Activated CD4-positive, alpha-beta memory T cell treated with anti-CD3 and anti-CD28 coated beads, Interleukin-2, amount 10 ng/mL, durations not matched to agents 7 days and 5 days (primary cell): ENCODE data around the gene ARHGAP8. TPM values are rescaled to one million over a fixed set of nuclear protein-coding genes. Genes with fewer than 3 reads are reported as not detected.

Experiments used
- CTCF ChIA-PET: fragments of 350-600 bp; sonication (Branson Sonifier 250); formaldehyde crosslinking; loops from one replicate; lab custom pipeline; 2021; ENCODE audit warnings: antibody characterized with exemption, inconsistent platforms; lab: Charles Lee
- POLR2A ChIA-PET: fragments of 350-600 bp; sonication (Branson Sonifier 250); formaldehyde crosslinking; loops from one replicate; lab custom pipeline; 2021; ENCODE audit warnings: antibody characterized with exemption; lab: Charles Lee
- DNase-seq: peaks from one replicate; pipeline ENCODE4 v3.0.0-alpha.2; 2020
- H3K27ac Mint-ChIP-seq: one replicate; pipeline ENCODE4 v1.8.0; 2021; ENCODE audit warnings: mild to moderate bottlenecking, mixed read lengths
- H3K27me3 Mint-ChIP-seq: one replicate; pipeline ENCODE4 v1.8.0; 2021; ENCODE audit warnings: mixed read lengths
- H3K36me3 Mint-ChIP-seq: one replicate; pipeline ENCODE4 v1.8.0; 2021; ENCODE audit warnings: low read depth, mixed read lengths
- H3K4me1 Mint-ChIP-seq: one replicate; pipeline ENCODE4 v1.8.0; 2021; ENCODE audit warnings: mixed read lengths
- H3K4me3 Mint-ChIP-seq: one replicate; pipeline ENCODE4 v1.8.0; 2021; ENCODE audit warnings: mild to moderate bottlenecking, mixed read lengths
- H3K9me3 Mint-ChIP-seq: one replicate; pipeline ENCODE4 v1.8.0; 2021; ENCODE audit warnings: mixed read lengths
- total RNA-seq, 2 experiments: library from RNA; stranded (reverse); gene quantifications; one replicate each; pipeline ENCODE4 v1.2.3, GENCODE V29; 2021

ARHGAP8 gene
- under 1 TPM; 0.70 to 0.78 TPM for total RNA-seq

- Mint-ChIP-seq H3K4me3 (no peak within 1 kb of the TSS), H3K4me1 (peaks cover 2% of the 10 kb centered on the region), H3K36me3 (no peaks in the 10 kb centered on the region), H3K27me3 (peaks cover 51% of the 10 kb centered on the region), H3K27ac (no peak within 1 kb of the TSS), H3K9me3 (no peaks in the 10 kb centered on the region)
- DNase-seq: no peak
- CTCF ChIA-PET: no interaction called here
- POLR2A ChIA-PET: no interaction called here
Observed at GRCh38 chr22:44752285-44753188, at the start of gene ARHGAP8. Gene ARHGAP8, plus strand, starts transcription at chr22:44752575. Its CDS starts 33,953 bp downstream, at chr22:44786528.

DNA sequence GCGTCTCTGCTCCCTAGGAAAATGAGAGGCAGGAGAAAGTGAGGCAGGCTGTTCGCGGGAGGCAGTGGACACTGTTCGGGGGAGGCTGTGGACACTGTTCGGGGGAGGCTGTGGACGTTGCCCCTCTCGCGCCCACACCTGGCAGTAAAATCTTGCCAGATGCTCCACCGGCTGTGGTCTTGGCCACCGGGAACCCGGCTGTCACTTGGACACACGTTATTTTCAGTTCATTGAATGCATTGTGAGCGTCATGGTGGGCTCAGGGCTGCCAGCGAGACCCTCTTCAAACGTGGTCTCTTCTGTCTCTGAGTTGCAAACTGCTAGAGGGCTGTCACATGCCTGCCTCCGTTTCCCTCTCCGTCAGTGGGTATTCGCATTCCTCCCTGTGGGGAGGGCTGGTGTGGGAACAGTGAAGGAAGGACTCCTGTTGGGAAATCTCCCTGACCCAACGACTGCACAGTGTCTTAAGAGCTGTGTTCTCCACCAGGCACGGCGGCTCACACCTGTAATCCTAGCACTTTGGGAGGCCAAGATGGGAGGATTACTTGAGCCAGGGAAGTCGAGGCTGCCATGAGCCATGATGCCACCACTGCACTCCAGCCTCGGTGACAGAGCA is 49.0 kb upstream of the ARHGAP8 start:
- ChIA-PET POLR2A (no interaction called here), CTCF (interaction anchor here (2.8 kb wide), 1 partner anchor 18 kb away, joined by 7 read pairs; no protein-coding TSS in a partner anchor)
- Mint-ChIP-seq H3K9me3 (no peaks in the 10 kb centered on the region), H3K4me3 (peak overlapping the region; percentile 57), H3K36me3 (no peaks in the 10 kb centered on the region), H3K27ac (no peak overlapping the region), H3K27me3 (peaks cover 2% of the 10 kb centered on the region), H3K4me1 (peaks cover 17% of the 10 kb centered on the region)
- DNase-seq: no peak

DNA sequence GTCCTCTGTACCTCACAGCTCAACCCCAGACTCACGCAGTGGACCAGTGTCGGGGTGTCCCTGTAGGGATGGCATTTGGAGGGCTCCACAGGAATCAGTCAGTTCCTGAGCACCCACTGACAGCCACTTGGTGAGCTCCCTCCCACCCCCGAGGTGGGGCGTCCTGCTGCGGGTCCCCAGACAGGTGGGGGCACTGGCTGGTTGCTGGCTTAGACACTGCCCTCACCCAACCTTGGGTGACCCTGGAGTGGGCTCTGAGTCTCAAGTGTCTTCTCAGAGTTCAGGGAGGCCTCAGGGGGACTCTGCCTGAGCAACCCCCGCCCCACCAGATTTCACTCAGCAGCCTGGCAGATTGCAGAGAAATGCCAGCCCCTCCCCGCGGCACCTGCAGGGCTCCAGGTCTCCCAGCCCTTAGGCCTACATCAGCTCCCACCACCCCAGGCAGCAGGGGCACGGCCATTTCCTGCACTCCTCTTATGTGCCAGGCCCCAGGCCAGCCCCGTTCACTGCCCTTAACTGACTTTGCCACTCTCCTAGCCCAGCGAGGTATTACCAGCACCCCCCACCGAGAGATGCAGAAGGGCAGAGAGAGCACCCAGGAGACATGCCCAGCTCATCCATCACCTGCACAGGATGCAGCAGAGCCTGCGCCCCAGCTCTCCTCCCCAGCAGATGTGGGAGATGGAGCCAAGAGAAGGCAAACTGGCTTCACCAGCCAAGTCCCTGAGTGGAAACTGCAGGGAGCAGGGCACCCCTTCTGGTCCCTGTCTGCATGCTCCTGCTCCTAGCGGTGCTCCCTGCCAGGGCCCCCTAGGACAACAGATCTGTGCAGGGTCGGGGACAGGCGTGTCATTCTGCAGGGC is 48.0 kb upstream of the ARHGAP8 start:
- H3K27ac Mint-ChIP-seq: no peak overlapping the region
- no peak for DNase-seq
- H3K36me3 Mint-ChIP-seq: no peaks in the 10 kb centered on the region
- no peak overlapping the region for H3K4me3 Mint-ChIP-seq
- peaks cover 20% of the 10 kb centered on the region for H3K4me1 Mint-ChIP-seq
- ChIA-PET POLR2A (no interaction called here), CTCF (interaction anchor here (2.8 kb wide), 1 partner anchor 19 kb away, joined by 7 read pairs; no protein-coding TSS in a partner anchor)
- no peaks in the 10 kb centered on the region for H3K9me3 Mint-ChIP-seq
- H3K27me3 Mint-ChIP-seq: peaks cover 2% of the 10 kb centered on the region

GRCh38 chr22:44705022-44705297 is 47.4 kb upstream of the ARHGAP8 start:
- no peaks in the 10 kb centered on the region for H3K36me3 Mint-ChIP-seq
- H3K27ac Mint-ChIP-seq: no peak overlapping the region
- H3K4me1 Mint-ChIP-seq: peaks cover 24% of the 10 kb centered on the region
- DNase-seq: no peak
- H3K27me3 Mint-ChIP-seq: peaks cover 2% of the 10 kb centered on the region
- CTCF ChIA-PET: interaction anchor here (2.8 kb wide), 1 partner anchor 20 kb away, joined by 7 read pairs; no protein-coding TSS in a partner anchor
- POLR2A ChIA-PET: no interaction called here
- no peaks in the 10 kb centered on the region for H3K9me3 Mint-ChIP-seq
- H3K4me3 Mint-ChIP-seq: no peak overlapping the region

DNA sequence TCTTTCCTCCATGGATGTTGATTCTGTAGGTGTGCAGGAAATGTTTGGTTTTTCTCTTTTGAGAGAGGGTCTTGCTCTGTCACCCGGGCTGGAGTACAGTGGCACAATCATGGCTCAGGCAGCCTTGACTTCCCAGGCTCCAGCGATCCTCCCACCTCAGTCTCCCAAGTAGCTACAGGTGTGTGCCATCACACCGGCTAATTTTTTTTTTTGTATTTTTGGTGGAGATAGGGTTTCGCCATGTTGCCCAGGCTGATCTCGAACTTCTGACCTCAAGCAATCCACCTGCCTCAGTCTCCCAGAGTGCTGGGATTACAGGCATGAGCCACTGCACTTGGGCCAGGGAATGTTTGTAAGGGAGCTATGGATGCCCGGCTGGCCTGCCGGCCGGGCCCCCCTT is 45.9 kb upstream of the ARHGAP8 start:
- Mint-ChIP-seq H3K9me3 (no peaks in the 10 kb centered on the region), H3K36me3 (no peaks in the 10 kb centered on the region), H3K27me3 (peaks cover 2% of the 10 kb centered on the region), H3K4me3 (no peak overlapping the region), H3K27ac (no peak overlapping the region), H3K4me1 (peaks cover 33% of the 10 kb centered on the region)
- ChIA-PET POLR2A (interaction anchor here (0.9 kb wide), 1 partner anchor 9 kb away, joined by 3 read pairs; no protein-coding TSS in a partner anchor), CTCF (no interaction called here)
- DNase-seq: no peak

DNA sequence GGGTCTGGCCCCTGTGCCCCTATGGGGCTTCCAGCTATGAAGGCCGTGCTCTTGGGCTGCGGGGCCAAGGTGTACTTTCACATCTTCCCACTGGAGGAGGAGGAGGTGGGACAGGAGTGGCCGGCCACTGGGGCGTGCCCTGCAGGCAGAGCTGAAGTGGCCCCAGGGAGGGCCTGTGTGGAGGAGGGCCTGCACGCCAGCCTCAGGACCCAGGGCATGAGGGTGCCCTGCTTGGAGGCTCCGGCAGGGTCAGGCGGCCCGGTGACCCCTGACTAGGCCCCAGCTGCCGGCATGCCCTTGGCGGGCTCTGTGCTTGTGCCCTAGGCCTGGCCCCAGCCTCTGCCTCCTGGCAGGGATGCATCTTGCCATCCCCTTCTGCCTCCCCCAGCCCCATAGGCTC is 45.2 kb upstream of the ARHGAP8 start:
- Mint-ChIP-seq H3K4me3 (no peak overlapping the region), H3K27ac (no peak overlapping the region), H3K36me3 (no peaks in the 10 kb centered on the region), H3K9me3 (no peaks in the 10 kb centered on the region), H3K4me1 (peaks cover 30% of the 10 kb centered on the region), H3K27me3 (peaks cover 2% of the 10 kb centered on the region)
- no peak for DNase-seq
- CTCF ChIA-PET: no interaction called here
- POLR2A ChIA-PET: interaction anchor here (0.9 kb wide), 1 partner anchor 8 kb away, joined by 3 read pairs; no protein-coding TSS in a partner anchor

DNA sequence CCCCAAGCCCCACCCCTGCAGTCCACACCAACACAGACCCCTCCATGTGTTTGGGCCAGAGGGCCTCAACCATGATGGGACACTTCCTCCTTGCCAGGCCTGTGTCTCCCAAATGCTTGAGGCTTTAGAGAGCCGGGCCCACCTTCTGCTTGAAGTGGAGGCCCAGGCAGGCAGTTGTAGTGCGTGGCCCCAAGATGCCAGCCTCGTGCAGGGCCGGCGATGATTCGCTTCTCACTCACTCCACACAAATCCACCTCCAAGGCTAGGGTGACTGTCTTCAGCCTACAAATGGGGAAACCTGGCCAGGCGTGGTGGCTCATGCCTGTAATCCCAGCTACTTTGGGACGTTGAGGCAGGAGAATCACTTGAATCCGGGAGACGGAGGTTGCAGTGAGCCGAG is 44.6 kb upstream of the ARHGAP8 start:
- ChIA-PET POLR2A (no interaction called here), CTCF (interaction anchor here (1.6 to 1.8 kb wide), 2 partner anchors 22 to 28 kb away, joined by 5 to 7 read pairs; no protein-coding TSS in a partner anchor)
- DNase-seq: no peak
- Mint-ChIP-seq H3K27ac (no peak overlapping the region), H3K36me3 (no peaks in the 10 kb centered on the region), H3K4me3 (no peak overlapping the region), H3K4me1 (peaks cover 33% of the 10 kb centered on the region), H3K9me3 (no peaks in the 10 kb centered on the region), H3K27me3 (peaks cover 2% of the 10 kb centered on the region)

DNA sequence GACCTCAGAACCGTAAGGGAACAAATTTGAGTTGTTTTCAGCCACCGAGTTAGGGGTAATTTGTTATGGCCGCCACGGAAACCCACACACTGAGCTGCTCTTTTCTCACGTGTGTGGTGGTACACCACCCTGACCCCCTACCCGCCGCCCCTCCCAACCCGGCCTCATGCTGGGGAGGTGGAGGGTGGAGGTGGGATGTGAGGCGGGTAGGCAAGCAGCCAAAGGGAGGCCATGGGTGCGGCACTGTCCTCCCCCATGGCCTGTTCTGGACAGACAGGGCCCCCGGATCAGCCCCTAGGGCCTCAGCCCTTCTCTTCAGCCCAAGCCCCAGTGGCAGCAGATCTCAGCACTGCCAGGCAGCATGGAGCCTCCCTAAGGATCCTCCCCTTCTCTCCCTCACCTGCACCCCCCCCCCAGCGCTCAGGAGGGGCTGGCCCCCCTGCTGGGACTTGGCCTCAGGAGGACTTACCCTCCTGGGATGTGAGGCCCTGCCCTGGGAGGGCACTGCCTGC is 42.4 kb upstream of the ARHGAP8 start:
- DNase-seq: no peak
- Mint-ChIP-seq H3K9me3 (no peaks in the 10 kb centered on the region), H3K27ac (peak overlapping the region; percentile 75), H3K4me1 (peaks cover 25% of the 10 kb centered on the region), H3K36me3 (no peaks in the 10 kb centered on the region), H3K27me3 (no peaks in the 10 kb centered on the region), H3K4me3 (peak overlapping the region; percentile 41)
- CTCF ChIA-PET: no interaction called here
- POLR2A ChIA-PET: interaction anchor here (1.2 kb wide), 1 partner anchor 9 kb away, joined by 3 read pairs; no protein-coding TSS in a partner anchor

DNA sequence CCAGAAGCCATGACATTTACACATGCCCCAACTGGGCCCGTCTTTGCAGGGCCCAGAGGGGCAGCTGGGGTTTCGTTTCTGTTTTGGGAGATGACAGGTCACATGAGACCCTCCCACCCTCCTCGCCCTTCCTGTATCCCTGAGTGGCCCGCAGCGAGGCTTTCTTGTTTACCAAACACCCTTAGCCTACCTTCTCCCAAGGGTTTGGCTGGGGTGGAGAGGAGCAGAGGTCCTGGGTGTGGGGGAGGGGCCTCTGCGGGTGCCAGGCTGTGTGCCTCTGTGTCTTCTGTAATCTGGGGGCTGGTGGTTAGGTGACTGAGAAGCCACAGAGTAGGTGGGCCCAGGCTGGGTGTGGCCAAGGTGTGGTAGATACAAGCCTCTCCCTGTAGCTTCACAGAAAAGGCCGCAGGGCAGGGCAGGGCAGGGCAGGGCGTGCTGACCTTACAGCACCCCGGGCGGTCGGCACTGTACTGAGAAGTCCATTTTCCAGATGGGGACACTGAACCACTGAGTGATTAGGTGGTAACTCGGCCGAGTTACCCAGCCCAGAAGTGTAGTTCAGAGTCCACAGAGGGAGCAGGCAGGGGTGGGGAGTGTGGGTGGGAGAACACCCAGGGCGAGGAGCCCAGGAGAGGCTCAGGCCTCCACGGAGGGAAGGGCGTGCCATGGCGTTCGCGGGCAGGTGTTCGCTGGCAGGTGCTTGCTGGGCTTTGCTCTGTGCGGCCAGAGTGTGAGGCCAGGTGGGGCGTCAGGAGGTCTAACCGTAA is 41.7 kb upstream of the ARHGAP8 start:
- Mint-ChIP-seq H3K36me3 (no peaks in the 10 kb centered on the region), H3K4me3 (peak overlapping the region; percentile 41), H3K27me3 (no peaks in the 10 kb centered on the region), H3K9me3 (no peaks in the 10 kb centered on the region), H3K4me1 (peaks cover 25% of the 10 kb centered on the region), H3K27ac (peak overlapping the region; percentile 75)
- DNase-seq: peak; percentile 41
- POLR2A ChIA-PET: no interaction called here
- CTCF ChIA-PET: interaction anchor here (1.0 kb wide), 1 partner anchor 10 kb away, joined by 3 read pairs; no protein-coding TSS in a partner anchor

- Mint-ChIP-seq H3K27ac (no peak overlapping the region), H3K4me1 (peaks cover 25% of the 10 kb centered on the region), H3K4me3 (no peak overlapping the region), H3K36me3 (no peaks in the 10 kb centered on the region), H3K9me3 (no peaks in the 10 kb centered on the region), H3K27me3 (no peaks in the 10 kb centered on the region)
- DNase-seq: no peak
- ChIA-PET POLR2A (no interaction called here), CTCF (interaction anchor here (1.0 kb wide), 1 partner anchor 11 kb away, joined by 3 read pairs; no protein-coding TSS in a partner anchor)
Observed at GRCh38 chr22:44711241-44711560, 41.2 kb upstream of the ARHGAP8 start.

GRCh38 chr22:44711690-44712555 is 40.5 kb upstream of the ARHGAP8 start:
- Mint-ChIP-seq H3K27ac (no peak overlapping the region), H3K4me3 (no peak overlapping the region), H3K36me3 (no peaks in the 10 kb centered on the region), H3K27me3 (no peaks in the 10 kb centered on the region), H3K4me1 (peaks cover 25% of the 10 kb centered on the region), H3K9me3 (no peaks in the 10 kb centered on the region)
- CTCF ChIA-PET: interaction anchor here (1.0 kb wide), 1 partner anchor 11 kb away, joined by 3 read pairs; no protein-coding TSS in a partner anchor
- POLR2A ChIA-PET: interaction anchor here (0.7 kb wide), 1 partner anchor 11 kb away, joined by 3 read pairs; no protein-coding TSS in a partner anchor
- DNase-seq: no peak
